Parathyroid adenoma (tissue), 2 donors: Measurements from ENCODE around the gene LRRC51.

Experiments used
- H2AFZ ChIP-seq: fragments of 300-600 bp; sonication (generic); one replicate; pipeline ENCODE4 v1.7.0; 2017; ENCODE audit warnings: antibody characterized with exemption, mild to moderate bottlenecking
- H3K27ac ChIP-seq: fragments of 300-600 bp; sonication (generic); one replicate; pipeline ENCODE4 v1.7.0; 2017
- H3K27me3 ChIP-seq: fragments of 300-600 bp; sonication (generic); one replicate; pipeline ENCODE4 v1.7.0; 2017; ENCODE audit warnings: low read length; ENCODE audit not compliant: control insufficient read depth, insufficient read depth
- H3K36me3 ChIP-seq: fragments of 300-600 bp; sonication (generic); one replicate; pipeline ENCODE4 v1.7.0; 2017; ENCODE audit warnings: low read length; ENCODE audit not compliant: control insufficient read depth, insufficient read depth
- H3K4me1 ChIP-seq: fragments of 300-600 bp; sonication (generic); one replicate; pipeline ENCODE4 v1.7.0; 2017; ENCODE audit warnings: control low read depth
- H3K4me2 ChIP-seq: fragments of 300-600 bp; sonication (generic); one replicate; pipeline ENCODE4 v1.7.0; 2017; ENCODE audit warnings: low read length
- H3K4me3 ChIP-seq: fragments of 300-600 bp; sonication (generic); one replicate; pipeline ENCODE4 v1.7.0; 2017; ENCODE audit warnings: low read depth, low read length
- H3K79me2 ChIP-seq: fragments of 300-600 bp; sonication (generic); one replicate; pipeline ENCODE4 v1.7.0; 2017; ENCODE audit warnings: control low read depth
- H3K9ac ChIP-seq: fragments of 300-600 bp; sonication (generic); one replicate; pipeline ENCODE4 v1.7.0; 2017; ENCODE audit warnings: mild to moderate bottlenecking
- H3K9me3 ChIP-seq: fragments of 300-600 bp; sonication (generic); one replicate; pipeline ENCODE4 v1.7.0; 2017; ENCODE audit warnings: low read length; ENCODE audit not compliant: control insufficient read depth
- CTCF ChIP-seq: fragments of 300-600 bp; sonication (generic); IDR thresholded peaks from one replicate; pipeline ENCODE4 v1.7.0; 2017; ENCODE audit warnings: antibody characterized with exemption, mild to moderate bottlenecking
- donor health status: primary hyperparathyroidism.

Gene LRRC51

GRCh38 chr11:72135891-72136683 is 55.4 kb downstream of the LRRC51 start:
- H3K4me3 ChIP-seq, result no peak overlapping the region
- no peaks in the 10 kb centered on the region for H3K79me2 ChIP-seq
- H3K4me2 ChIP-seq, result no peak overlapping the region
- no peaks in the 10 kb centered on the region for H3K27me3 ChIP-seq
- H3K9me3 ChIP-seq, result no peaks in the 10 kb centered on the region
- H3K36me3 ChIP-seq, result no peaks in the 10 kb centered on the region
- no peaks in the 10 kb centered on the region for H3K4me1 ChIP-seq
- no peak for TF ChIP-seq CTCF
- no peak overlapping the region for H3K27ac ChIP-seq
- H2AFZ ChIP-seq, result no peak overlapping the region
- no peak overlapping the region for H3K9ac ChIP-seq

- H3K4me1 ChIP-seq, result no peaks in the 10 kb centered on the region
- H3K4me3 ChIP-seq, result no peak overlapping the region
- H3K4me2 ChIP-seq, result no peak overlapping the region
- no peaks in the 10 kb centered on the region for H3K27me3 ChIP-seq
- no peak overlapping the region for H3K9ac ChIP-seq
- TF ChIP-seq CTCF, result no peak
- H3K27ac ChIP-seq, result no peak overlapping the region
- no peaks in the 10 kb centered on the region for H3K9me3 ChIP-seq
- no peaks in the 10 kb centered on the region for H3K36me3 ChIP-seq
- H2AFZ ChIP-seq, result no peak overlapping the region
- no peaks in the 10 kb centered on the region for H3K79me2 ChIP-seq
Measured at GRCh38 chr11:72136684-72137262, 56.1 kb downstream of the LRRC51 start.

DNA sequence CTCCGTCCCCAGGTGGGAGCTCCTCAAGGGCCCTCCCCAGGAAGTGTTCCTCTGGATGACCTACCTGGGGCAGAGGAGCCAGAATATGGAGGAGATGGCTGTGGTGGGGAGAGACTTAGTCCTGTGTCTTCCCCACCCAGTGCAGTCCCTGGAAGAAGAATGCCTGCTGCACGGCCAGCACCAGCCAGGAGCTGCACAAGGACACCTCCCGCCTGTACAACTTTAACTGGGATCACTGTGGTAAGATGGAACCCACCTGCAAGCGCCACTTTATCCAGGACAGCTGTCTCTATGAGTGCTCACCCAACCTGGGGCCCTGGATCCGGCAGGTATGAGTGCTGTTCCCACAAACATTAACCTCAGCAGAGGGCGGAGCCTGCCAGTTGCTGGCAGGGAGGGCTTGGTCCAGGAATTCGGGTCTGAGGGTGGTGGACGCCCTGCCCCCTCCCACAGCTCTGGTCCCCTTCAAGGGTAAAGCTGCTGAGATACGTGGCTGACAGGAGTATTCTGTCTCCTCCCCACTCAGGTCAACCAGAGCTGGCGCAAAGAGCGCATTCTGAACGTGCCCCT is 58.3 kb downstream of the LRRC51 start:
- Histone ChIP-seq H3K27me3 (no peaks in the 10 kb centered on the region), H3K79me2 (no peaks in the 10 kb centered on the region), H3K36me3 (no peaks in the 10 kb centered on the region), H3K4me3 (no peak overlapping the region), H3K9ac (no peak overlapping the region), H3K9me3 (no peaks in the 10 kb centered on the region), H3K4me1 (no peaks in the 10 kb centered on the region), H2AFZ (no peak overlapping the region), H3K4me2 (no peak overlapping the region), H3K27ac (no peak overlapping the region)
- TF ChIP-seq CTCF, result no peak

DNA sequence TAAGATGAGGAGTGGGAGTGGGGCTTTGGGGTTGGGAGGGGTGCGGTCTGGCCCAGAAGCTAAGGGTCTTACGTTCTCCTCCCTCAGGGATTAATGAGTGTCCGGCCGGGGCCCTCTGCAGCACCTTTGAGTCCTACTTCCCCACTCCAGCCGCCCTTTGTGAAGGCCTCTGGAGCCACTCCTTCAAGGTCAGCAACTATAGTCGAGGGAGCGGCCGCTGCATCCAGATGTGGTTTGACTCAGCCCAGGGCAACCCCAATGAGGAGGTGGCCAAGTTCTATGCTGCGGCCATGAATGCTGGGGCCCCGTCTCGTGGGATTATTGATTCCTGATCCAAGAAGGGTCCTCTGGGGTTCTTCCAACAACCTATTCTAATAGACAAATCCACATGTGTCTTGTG is 58.9 kb downstream of the LRRC51 start:
- H3K36me3 ChIP-seq, result no peaks in the 10 kb centered on the region
- H3K27ac ChIP-seq, result no peak overlapping the region
- H2AFZ ChIP-seq, result no peak overlapping the region
- H3K4me3 ChIP-seq, result no peak overlapping the region
- H3K4me1 ChIP-seq, result no peaks in the 10 kb centered on the region
- no peak for TF ChIP-seq CTCF
- H3K9ac ChIP-seq, result no peak overlapping the region
- no peaks in the 10 kb centered on the region for H3K79me2 ChIP-seq
- no peaks in the 10 kb centered on the region for H3K9me3 ChIP-seq
- H3K27me3 ChIP-seq, result no peaks in the 10 kb centered on the region
- no peak overlapping the region for H3K4me2 ChIP-seq
